HepG2 (cell line): ENCODE data around the gene INPP4B. TPM values are rescaled to one million over a fixed set of nuclear protein-coding genes. Genes with fewer than 3 reads are reported as not detected.

Experiments used
- ATAC-seq: fragments of 200-7000 bp; cut with Tn5 transposase; 3 replicates; pipeline ENCODE4 v1.9.1; 2020; ENCODE audit warnings: mild to moderate bottlenecking, moderate library complexity
- BruUV-seq: library from RNA; stranded (reverse); fragments of 400-500 nt; replicated peaks from 2 replicates; lab custom pipeline; 2021; lab: Mats Ljungman, UMichigan
- CTCF ChIA-PET: fragments of 300-600 bp; formaldehyde crosslinking; extraction: SDS; loops from one replicate; lab custom pipeline; 2021; ENCODE audit warnings: low total read pairs, inconsistent platforms, low intra/inter-chr PET ratio; lab: Yijun Ruan, JAX
- POLR2A ChIA-PET: fragments of 350-600 bp; sonication (Branson Sonifier 250); formaldehyde crosslinking; loops from one replicate; lab custom pipeline; 2020; ENCODE audit warnings: antibody characterized with exemption, inconsistent platforms; lab: Yijun Ruan, JAX
- DNase-seq: peaks from one replicate; pipeline ENCODE4 v3.0.0-alpha.2; 2015; ENCODE audit warnings: low spot score
- FAIRE-seq: peaks from 3 replicates; lab custom pipeline; 2011; peaks lifted over from hg19 to GRCh38; lab: Jason Lieb, UNC
- H2AFZ ChIP-seq: one replicate; pipeline ENCODE4 v1.6.1; 2011; ENCODE audit warnings: low read length, inconsistent platforms
- H3K27ac ChIP-seq: fragments of 300-600 bp; 3 replicates; pipeline ENCODE4 v1.8.0; 2011; ENCODE audit warnings: mixed run types, mild to moderate bottlenecking, mixed read lengths, low read length, inconsistent platforms; ENCODE audit not compliant: insufficient read depth; ENCODE audit errors: extremely low read length
- H3K27me3 ChIP-seq, 2 experiments: fragments of 200-600 bp in 1 of 2; 2 replicates in 1 of 2; 3 replicates in 1 of 2; pipeline versions ENCODE4 v1.6.0 to v1.8.0; 2011; ENCODE audit warnings: low read length in 2 of 2, mild to moderate bottlenecking in 2 of 2, moderate library complexity in 2 of 2, inconsistent platforms in 1 of 2; ENCODE audit not compliant: insufficient read depth in 2 of 2, control insufficient read depth in 1 of 2
- H3K36me3 ChIP-seq, 2 experiments: fragments of 200-600 bp in 1 of 2; replicated peaks in 1 of 2; 2 replicates in 1 of 2; 3 replicates in 1 of 2; pipeline versions ENCODE4 v1.5.1 to v1.8.0; 2011; ENCODE audit warnings: low read length in 2 of 2, inconsistent platforms in 1 of 2; ENCODE audit not compliant: insufficient read depth in 2 of 2, control insufficient read depth in 1 of 2
- H3K4me1 ChIP-seq: 2 replicates; pipeline ENCODE4 v1.5.1; 2012; ENCODE audit warnings: low read length, inconsistent platforms; ENCODE audit not compliant: insufficient read depth
- H3K4me2 ChIP-seq: 2 replicates; pipeline ENCODE4 v1.6.0; 2011; ENCODE audit warnings: low read depth, low read length, inconsistent platforms
- H3K4me3 ChIP-seq, 3 experiments: fragments of 200-600 bp in 1 of 3; sonication (generic), shearing (Covaris generic) in 1 of 3; replicated peaks in 1 of 3; 2 replicates each; pipeline ENCODE4 v1.5.1; 2011 to 2016; ENCODE audit warnings: low read length in 3 of 3, inconsistent platforms in 2 of 3, low read depth in 2 of 3, mild to moderate bottlenecking in 2 of 3, control low read depth in 1 of 3, mixed read lengths in 1 of 3; ENCODE audit not compliant: insufficient read depth in 1 of 3
- H3K79me2 ChIP-seq: one replicate; pipeline ENCODE4 v1.6.1; 2011; ENCODE audit warnings: low read length, inconsistent platforms; ENCODE audit not compliant: insufficient read depth
- H3K9ac ChIP-seq: 2 replicates; pipeline ENCODE4 v1.6.0; 2011; ENCODE audit warnings: mild to moderate bottlenecking, low read depth, low read length, inconsistent platforms; ENCODE audit not compliant: insufficient read depth
- H3K9me3 ChIP-seq: 2 replicates; pipeline ENCODE4 v1.5.1; 2012; ENCODE audit warnings: mild to moderate bottlenecking, low read length
- H4K20me1 ChIP-seq: 2 replicates; pipeline ENCODE4 v1.6.0; 2011; ENCODE audit warnings: inconsistent platforms, mild to moderate bottlenecking, low read length, moderate library complexity; ENCODE audit not compliant: insufficient read depth
- ASH2L ChIP-seq: fragments of 300-600, 200-600 bp; sonication (generic); IDR thresholded peaks from 2 replicates; pipeline ENCODE4 v1.7.0; 2017; ENCODE audit warnings: low read depth, mild to moderate bottlenecking, moderate library complexity, mixed read lengths, low read length; ENCODE audit not compliant: insufficient read length
- FOXJ3 ChIP-seq: sonication (generic); formaldehyde crosslinking; IDR thresholded peaks from 2 replicates; pipeline ENCODE4 v1.4.0; 2020; ENCODE audit warnings: missing genetic modification reagents, mild to moderate bottlenecking, borderline replicate concordance
- HCFC1 ChIP-seq: fragments of 150-350 bp; IDR thresholded peaks from 2 replicates; pipeline ENCODE4 v1.6.1; 2014; ENCODE audit warnings: low read depth, low read length
- NFE2L1 ChIP-seq: sonication (generic); formaldehyde crosslinking; IDR thresholded peaks from 2 replicates; pipeline ENCODE4 v1.4.0; 2020; ENCODE audit warnings: missing genetic modification reagents, mild to moderate bottlenecking, borderline replicate concordance
- RFXANK ChIP-seq: IDR thresholded peaks from 2 replicates; pipeline ENCODE4 v1.6.1; 2016
- ZMYM3 ChIP-seq: sonication (generic); formaldehyde crosslinking; IDR thresholded peaks from 2 replicates; pipeline ENCODE4 v1.5.1; 2020; ENCODE audit warnings: mild to moderate bottlenecking, missing genetic modification reagents
- ZNF138 ChIP-seq: sonication (generic); formaldehyde crosslinking; IDR thresholded peaks from 2 replicates; pipeline ENCODE4 v1.5.0; 2020; ENCODE audit warnings: mild to moderate bottlenecking, low read depth, missing genetic modification reagents
- ZNF446 ChIP-seq: sonication (generic); formaldehyde crosslinking; IDR thresholded peaks from 2 replicates; pipeline ENCODE4 v1.5.0; 2020; ENCODE audit warnings: mild to moderate bottlenecking, missing genetic modification reagents
- ZNF652 ChIP-seq: IDR thresholded peaks from 2 replicates; pipeline ENCODE4 v1.6.1; 2016; ENCODE audit warnings: low read depth, borderline replicate concordance
- ZNF839 ChIP-seq: sonication (generic); formaldehyde crosslinking; IDR thresholded peaks from 2 replicates; pipeline ENCODE4 v1.4.0; 2020; ENCODE audit warnings: missing genetic modification reagents, mild to moderate bottlenecking, borderline replicate concordance
- WGBS: methylation state at CpG from one replicate; pipeline ENCODE4 v1.1.6; 2017; ENCODE audit warnings: low lambda C conversion rate; 5-methylcytosine and 5-hydroxymethylcytosine counted together
- in situ Hi-C: cut with HindIII; loops from 2 replicates; pipeline ENCODE4 v1.10.0; 2017; ENCODE audit warnings: low pct_unique_long_range_greater_than_20kb; ENCODE audit not compliant: extremely low pct_ligation_motif_present
- intact Hi-C: fragments of 100-400 bp; cut with micrococcal nuclease; formaldehyde crosslinking; loops from one replicate; pipeline ENCODE4 v1.10.0; 2022; ENCODE audit not compliant: unreplicated experiment
- polyA plus RNA-seq, 8 experiments: library from polyadenylated mRNA; depleted of rRNA in 3 of 8; stranded (reverse) in 7 of 8; unstranded in 1 of 8; fragments of >200 nt; fragmentation: Illumina TruSeq in 4 of 8; extraction: Trizol in 4 of 8; gene quantifications; 2 replicates each; pipeline versions ENCODE4 v1.2.1 to v1.2.3, GENCODE V29; 2011 to 2016; ENCODE audit warnings: low read depth in 4 of 8, missing spikeins in 1 of 8, mixed read lengths in 1 of 8; ENCODE audit not compliant: insufficient read depth in 1 of 8
- total RNA-seq, 5 experiments: library from RNA; depleted of rRNA; stranded (reverse); fragments of >200 nt; fragmentation: Illumina TruSeq; extraction: Trizol; gene quantifications; 2 replicates each; pipeline ENCODE4 v1.2.3, GENCODE V29; 2016; ENCODE audit warnings: low read depth in 1 of 5
- TF ChIP-seq, protein P1 (sequence below): IDR thresholded peaks from 2 replicates; pipeline ENCODE4 v1.6.1; 2012; ENCODE audit warnings: low read length, improper control_type of control experiment

The INPP4B gene
- total and polyA plus RNA-seq, 2 of the 13 experiments (the other 11 are each of a cell fraction or from before 2014, with no cell fraction given): not detected

DNA sequence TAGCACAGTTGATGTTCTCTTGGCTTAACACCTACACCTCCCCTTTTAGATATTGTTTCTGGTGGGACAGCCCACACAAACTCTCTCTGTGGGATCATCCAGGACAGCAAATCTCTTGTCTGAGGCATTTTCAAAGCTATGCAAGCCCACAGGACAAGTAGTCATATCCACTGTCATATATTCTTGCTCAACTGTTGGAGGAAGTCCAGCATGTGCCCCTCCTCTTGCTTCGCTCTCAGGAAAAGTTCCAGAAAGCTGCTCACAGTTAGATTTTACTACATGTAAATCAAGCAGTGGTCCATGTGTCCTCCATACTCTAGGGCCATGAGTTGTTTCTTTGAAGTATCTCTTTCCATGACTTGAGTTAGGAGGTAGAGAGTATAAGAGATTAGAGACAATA lies 260.7 kb downstream of the INPP4B start:
- no peak overlapping the region for H2AFZ ChIP-seq
- H3K36me3 ChIP-seq: no peaks in the 10 kb centered on the region
- no peaks in the 10 kb centered on the region for H3K79me2 ChIP-seq
- TF ChIP-seq RFXANK: no peak
- no peak for TF ChIP-seq FOXJ3 (CRISPR knock-in tag)
- no peak for TF ChIP-seq NFE2L1 (CRISPR knock-in tag)
- TF ChIP-seq ZNF652 (CRISPR knock-in tag): no peak
- TF ChIP-seq, protein P1, sequence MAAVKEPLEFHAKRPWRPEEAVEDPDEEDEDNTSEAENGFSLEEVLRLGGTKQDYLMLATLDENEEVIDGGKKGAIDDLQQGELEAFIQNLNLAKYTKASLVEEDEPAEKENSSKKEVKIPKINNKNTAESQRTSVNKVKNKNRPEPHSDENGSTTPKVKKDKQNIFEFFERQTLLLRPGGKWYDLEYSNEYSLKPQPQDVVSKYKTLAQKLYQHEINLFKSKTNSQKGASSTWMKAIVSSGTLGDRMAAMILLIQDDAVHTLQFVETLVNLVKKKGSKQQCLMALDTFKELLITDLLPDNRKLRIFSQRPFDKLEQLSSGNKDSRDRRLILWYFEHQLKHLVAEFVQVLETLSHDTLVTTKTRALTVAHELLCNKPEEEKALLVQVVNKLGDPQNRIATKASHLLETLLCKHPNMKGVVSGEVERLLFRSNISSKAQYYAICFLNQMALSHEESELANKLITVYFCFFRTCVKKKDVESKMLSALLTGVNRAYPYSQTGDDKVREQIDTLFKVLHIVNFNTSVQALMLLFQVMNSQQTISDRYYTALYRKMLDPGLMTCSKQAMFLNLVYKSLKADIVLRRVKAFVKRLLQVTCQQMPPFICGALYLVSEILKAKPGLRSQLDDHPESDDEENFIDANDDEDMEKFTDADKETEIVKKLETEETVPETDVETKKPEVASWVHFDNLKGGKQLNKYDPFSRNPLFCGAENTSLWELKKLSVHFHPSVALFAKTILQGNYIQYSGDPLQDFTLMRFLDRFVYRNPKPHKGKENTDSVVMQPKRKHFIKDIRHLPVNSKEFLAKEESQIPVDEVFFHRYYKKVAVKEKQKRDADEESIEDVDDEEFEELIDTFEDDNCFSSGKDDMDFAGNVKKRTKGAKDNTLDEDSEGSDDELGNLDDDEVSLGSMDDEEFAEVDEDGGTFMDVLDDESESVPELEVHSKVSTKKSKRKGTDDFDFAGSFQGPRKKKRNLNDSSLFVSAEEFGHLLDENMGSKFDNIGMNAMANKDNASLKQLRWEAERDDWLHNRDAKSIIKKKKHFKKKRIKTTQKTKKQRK: no peak
- no peak for TF ChIP-seq ZNF446 (CRISPR knock-in tag)
- TF ChIP-seq HCFC1: no peak
- TF ChIP-seq ASH2L: no peak
- no peak for TF ChIP-seq ZNF138 (CRISPR knock-in tag)
- no peak for TF ChIP-seq ZNF839
- no peak for TF ChIP-seq ZMYM3 (CRISPR knock-in tag)
- no peak for ATAC-seq
- peaks cover 32% of the 10 kb centered on the region for H3K9me3 ChIP-seq
- FAIRE-seq: no peak
- DNase-seq: no peak
- no peak overlapping the region for H3K4me2 ChIP-seq
- ChIA-PET CTCF (no interaction called here), POLR2A (no interaction called here)
- WGBS: 7% methylated on average over 1 of the region's 1 CpG
- H3K9ac ChIP-seq: no peak overlapping the region
- H3K4me1 ChIP-seq: no peaks in the 10 kb centered on the region
- intact Hi-C loops: no loop called here
- no peak overlapping the region for H3K4me3 ChIP-seq
- in situ Hi-C loops: no loop called here
- H3K27me3 ChIP-seq: no peaks in the 10 kb centered on the region
- H3K27ac ChIP-seq: no peak overlapping the region
- no peaks in the 10 kb centered on the region for H4K20me1 ChIP-seq
- no TSS peak for BruUV-seq
